ENCODE measurements around the gene NACC1. TPM values are rescaled to one million over a fixed set of nuclear protein-coding genes. Genes with fewer than 3 reads are reported as not detected.
A peak's percentile ranks its signal among the peaks of the same experiment; 100 is the strongest.

The NACC1 gene
- total and polyA plus RNA-seq, 3 experiments from 2014 or later, result 3.9 to 111 (median 89.9) TPM

GRCh38 chr19:13074378-13074777 lies 43.7 kb upstream of the NACC1 start:
- peaks cover 0 to 3% (median 0%) of the 10 kb centered on the region in 3 donors for H3K4me1 Mint-ChIP-seq
- H3K27ac ChIP-seq (ENCODE audit: low read depth, low read length), result no peak overlapping the region
- no peaks in the 10 kb centered on the region for H3K36me3 Mint-ChIP-seq
- no peak for DNase-seq
- H3K27me3 ChIP-seq (ENCODE audit: insufficient read depth, low read length, poor library complexity, severe bottlenecking), result no peaks in the 10 kb centered on the region
- peaks cover 0 to 7% of the 10 kb centered on the region in 2 donors for H3K27me3 Mint-ChIP-seq
- no peaks in the 10 kb centered on the region for H3K9me3 Mint-ChIP-seq
- no peaks in the 10 kb centered on the region for H3K9me3 ChIP-seq (ENCODE audit: low read length)
- H3K4me3 Mint-ChIP-seq, result no peak overlapping the region
- ChIA-PET CTCF (interaction anchor here (1.5 to 2.5 kb wide), 3 partner anchors 14 to 109 kb away, joined by 4 to 12 read pairs (median 8); no protein-coding TSS in a partner anchor), POLR2A (no interaction called here)
- no peak overlapping the region for H3K4me3 ChIP-seq (ENCODE audit: low read length)
- no peaks in the 10 kb centered on the region for H3K4me1 ChIP-seq (ENCODE audit: insufficient read depth, low read length)
- no peak overlapping the region for H3K27ac Mint-ChIP-seq
- H3K36me3 ChIP-seq (ENCODE audit: insufficient read depth, low read length), result no peaks in the 10 kb centered on the region

- peaks cover 0 to 5% of the 10 kb centered on the region in 2 donors for H3K27me3 Mint-ChIP-seq
- ChIA-PET POLR2A (no interaction called here), CTCF (no interaction called here)
- H3K9me3 Mint-ChIP-seq, result no peaks in the 10 kb centered on the region
- H3K4me3 ChIP-seq (ENCODE audit: low read length), result no peak overlapping the region
- no peaks in the 10 kb centered on the region for H3K36me3 ChIP-seq (ENCODE audit: insufficient read depth, low read length)
- DNase-seq, result no peak
- H3K27me3 ChIP-seq (ENCODE audit: insufficient read depth, low read length, poor library complexity, severe bottlenecking), result no peaks in the 10 kb centered on the region
- H3K27ac Mint-ChIP-seq, result no peak overlapping the region
- no peaks in the 10 kb centered on the region for H3K36me3 Mint-ChIP-seq
- H3K4me1 Mint-ChIP-seq, result peaks cover 0 to 4% (median 0%) of the 10 kb centered on the region in 3 donors
- no peak overlapping the region for H3K4me3 Mint-ChIP-seq
- no peaks in the 10 kb centered on the region for H3K9me3 ChIP-seq (ENCODE audit: low read length)
- no peaks in the 10 kb centered on the region for H3K4me1 ChIP-seq (ENCODE audit: insufficient read depth, low read length)
- no peak overlapping the region for H3K27ac ChIP-seq (ENCODE audit: low read depth, low read length)
Observed at GRCh38 chr19:13076320-13076719, 41.7 kb upstream of the NACC1 start.

DNA sequence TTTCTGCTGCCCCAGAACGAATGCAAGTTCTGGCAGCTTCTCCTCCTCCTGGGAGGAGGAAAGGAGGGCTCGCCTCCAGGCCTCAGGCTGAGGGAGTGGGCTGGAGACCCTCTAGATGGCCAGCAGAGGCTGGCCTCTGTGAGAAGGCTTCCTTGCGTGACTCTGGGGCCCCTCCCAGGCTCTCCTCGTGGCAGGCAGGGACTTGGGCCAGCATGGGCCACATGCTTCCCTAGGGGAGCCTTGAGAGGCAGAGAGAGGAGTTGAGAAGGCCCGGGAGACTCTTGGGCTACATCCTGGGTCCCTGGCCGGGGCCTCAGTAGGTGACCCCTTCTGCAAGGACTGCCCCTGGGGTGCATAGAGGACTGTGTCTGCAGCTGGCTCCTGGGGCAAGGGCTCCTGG lies 41.3 kb upstream of the NACC1 start:
- H3K4me1 Mint-ChIP-seq, result peaks cover 0 to 4% (median 0%) of the 10 kb centered on the region in 3 donors
- H3K27ac Mint-ChIP-seq, result no peak overlapping the region
- no peak for DNase-seq
- H3K9me3 Mint-ChIP-seq, result no peaks in the 10 kb centered on the region
- ChIA-PET CTCF (interaction anchor here (0.9 to 1.2 kb wide), 2 partner anchors 16 to 99 kb away, joined by 4 read pairs; no protein-coding TSS in a partner anchor), POLR2A (no interaction called here)
- no peak overlapping the region for H3K27ac ChIP-seq (ENCODE audit: low read depth, low read length)
- H3K36me3 Mint-ChIP-seq, result no peaks in the 10 kb centered on the region
- no peaks in the 10 kb centered on the region for H3K4me1 ChIP-seq (ENCODE audit: insufficient read depth, low read length)
- peaks cover 0 to 5% of the 10 kb centered on the region in 2 donors for H3K27me3 Mint-ChIP-seq
- H3K9me3 ChIP-seq (ENCODE audit: low read length), result no peaks in the 10 kb centered on the region
- no peak overlapping the region for H3K4me3 Mint-ChIP-seq
- H3K27me3 ChIP-seq (ENCODE audit: insufficient read depth, low read length, poor library complexity, severe bottlenecking), result no peaks in the 10 kb centered on the region
- H3K4me3 ChIP-seq (ENCODE audit: low read length), result no peak overlapping the region
- H3K36me3 ChIP-seq (ENCODE audit: insufficient read depth, low read length), result no peaks in the 10 kb centered on the region

- Mint-ChIP-seq H3K9me3 (no peaks in the 10 kb centered on the region), H3K27ac (no peak overlapping the region), H3K4me3 (no peak overlapping the region), H3K27me3 (peaks cover 0 to 5% of the 10 kb centered on the region in 2 donors), H3K4me1 (peaks cover 0 to 4% (median 0%) of the 10 kb centered on the region in 3 donors), H3K36me3 (no peaks in the 10 kb centered on the region)
- Histone ChIP-seq H3K36me3 (ENCODE audit: insufficient read depth, low read length) (no peaks in the 10 kb centered on the region), H3K4me3 (ENCODE audit: low read length) (no peak overlapping the region), H3K4me1 (ENCODE audit: insufficient read depth, low read length) (no peaks in the 10 kb centered on the region), H3K9me3 (ENCODE audit: low read length) (no peaks in the 10 kb centered on the region), H3K27ac (ENCODE audit: low read depth, low read length) (no peak overlapping the region), H3K27me3 (ENCODE audit: insufficient read depth, low read length, poor library complexity, severe bottlenecking) (no peaks in the 10 kb centered on the region)
- POLR2A ChIA-PET, result no interaction called here
- DNase-seq, result no peak
- CTCF ChIA-PET, result interaction anchor here (0.9 to 1.2 kb wide), 2 partner anchors 16 to 100 kb away, joined by 4 read pairs; no protein-coding TSS in a partner anchor
Observed at GRCh38 chr19:13077240-13077639, 40.8 kb upstream of the NACC1 start.

DNA sequence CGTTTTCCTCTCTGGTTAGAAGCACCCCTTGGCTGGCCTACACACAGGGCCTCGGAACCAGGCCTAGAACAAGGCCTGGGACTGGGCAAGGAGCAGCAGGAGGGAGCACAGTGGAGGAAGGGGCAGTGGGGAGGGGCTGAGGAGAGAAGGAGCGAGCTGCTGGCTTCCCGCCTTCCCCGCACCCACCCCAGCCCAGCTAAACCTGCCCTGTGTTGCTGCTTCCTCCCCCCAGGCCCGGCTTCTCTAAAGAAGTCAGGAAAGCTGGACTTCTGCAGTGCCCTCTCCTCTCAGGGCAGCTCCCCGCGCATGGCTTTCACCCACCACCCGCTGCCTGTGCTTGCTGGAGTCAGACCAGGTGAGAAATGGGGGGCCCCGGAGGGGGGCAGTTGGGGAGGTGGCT lies 39.7 kb upstream of the NACC1 start:
- no peak overlapping the region for H3K27ac ChIP-seq (ENCODE audit: low read depth, low read length)
- Mint-ChIP-seq H3K27me3 (peaks cover 0 to 3% of the 10 kb centered on the region in 2 donors), H3K27ac (no peak overlapping the region), H3K4me3 (no peak overlapping the region), H3K4me1 (peaks cover 0 to 4% (median 0%) of the 10 kb centered on the region in 3 donors), H3K9me3 (no peaks in the 10 kb centered on the region), H3K36me3 (no peaks in the 10 kb centered on the region)
- no peak overlapping the region for H3K4me3 ChIP-seq (ENCODE audit: low read length)
- no peaks in the 10 kb centered on the region for H3K36me3 ChIP-seq (ENCODE audit: insufficient read depth, low read length)
- H3K27me3 ChIP-seq (ENCODE audit: insufficient read depth, low read length, poor library complexity, severe bottlenecking), result no peaks in the 10 kb centered on the region
- ChIA-PET POLR2A (no interaction called here), CTCF (interaction anchor here (1.0 kb wide), 2 partner anchors 15 to 26 kb away, joined by 3 read pairs; no protein-coding TSS in a partner anchor)
- no peak for DNase-seq
- no peaks in the 10 kb centered on the region for H3K9me3 ChIP-seq (ENCODE audit: low read length)
- H3K4me1 ChIP-seq (ENCODE audit: insufficient read depth, low read length), result no peaks in the 10 kb centered on the region

DNA sequence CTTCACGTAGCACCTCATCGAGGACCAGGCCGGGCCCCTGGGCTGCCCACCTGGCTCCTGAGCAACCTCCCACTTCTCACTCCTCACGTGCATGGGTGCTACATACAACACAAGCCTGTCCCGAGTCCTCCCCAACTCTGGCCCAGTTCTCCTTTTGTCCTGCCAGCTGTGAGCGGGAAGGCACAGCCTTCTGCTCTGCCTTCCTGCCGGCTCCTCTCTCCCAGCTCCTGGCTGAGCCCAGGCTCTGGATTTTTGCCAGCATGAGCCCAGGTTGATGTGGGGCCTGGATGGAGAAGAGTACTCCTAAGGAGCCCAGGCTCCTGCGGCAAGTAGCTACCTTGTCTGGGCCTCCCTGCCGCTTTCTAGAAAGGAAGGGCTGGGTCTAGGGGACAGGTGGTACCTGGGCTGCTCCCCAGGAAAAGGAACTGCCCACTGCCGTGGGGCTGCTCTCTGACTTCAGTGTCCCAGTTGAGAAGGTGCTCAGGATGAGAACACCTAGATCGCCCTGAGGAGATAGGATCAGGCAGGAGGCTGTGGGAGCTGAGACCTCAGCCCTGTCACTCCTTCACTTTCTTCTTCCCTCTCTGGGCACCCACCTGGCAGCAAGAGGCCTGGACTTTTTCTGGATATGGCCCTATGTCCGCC lies 39.0 kb upstream of the NACC1 start:
- Histone ChIP-seq H3K36me3 (ENCODE audit: insufficient read depth, low read length) (no peaks in the 10 kb centered on the region), H3K27me3 (ENCODE audit: insufficient read depth, low read length, poor library complexity, severe bottlenecking) (no peaks in the 10 kb centered on the region), H3K9me3 (ENCODE audit: low read length) (no peaks in the 10 kb centered on the region), H3K27ac (ENCODE audit: low read depth, low read length) (no peak overlapping the region), H3K4me1 (ENCODE audit: insufficient read depth, low read length) (no peaks in the 10 kb centered on the region), H3K4me3 (ENCODE audit: low read length) (no peak overlapping the region)
- Mint-ChIP-seq H3K27ac (peak overlapping the region in 1 of 8 donors; percentile 14), H3K4me1 (peaks cover 0 to 4% (median 0%) of the 10 kb centered on the region in 3 donors), H3K4me3 (no peak overlapping the region), H3K27me3 (peaks cover 0 to 3% of the 10 kb centered on the region in 2 donors), H3K36me3 (no peaks in the 10 kb centered on the region), H3K9me3 (no peaks in the 10 kb centered on the region)
- DNase-seq, result no peak
- POLR2A ChIA-PET, result no interaction called here
- CTCF ChIA-PET, result interaction anchor here (1.0 to 1.6 kb wide), 3 partner anchors 15 to 25 kb away, joined by 3 to 5 read pairs (median 3); no protein-coding TSS in a partner anchor

GRCh38 chr19:13079542-13079986 lies 38.5 kb upstream of the NACC1 start:
- peaks cover 0 to 4% (median 0%) of the 10 kb centered on the region in 3 donors for H3K4me1 Mint-ChIP-seq
- H3K4me3 ChIP-seq (ENCODE audit: low read length), result no peak overlapping the region
- no peaks in the 10 kb centered on the region for H3K27me3 ChIP-seq (ENCODE audit: insufficient read depth, low read length, poor library complexity, severe bottlenecking)
- no peaks in the 10 kb centered on the region for H3K36me3 Mint-ChIP-seq
- ChIA-PET POLR2A (no interaction called here), CTCF (interaction anchor here (1.0 to 1.6 kb wide), 3 partner anchors 14 to 25 kb away, joined by 3 to 5 read pairs (median 3); no protein-coding TSS in a partner anchor)
- no peak overlapping the region for H3K27ac Mint-ChIP-seq
- no peak for DNase-seq
- no peaks in the 10 kb centered on the region for H3K9me3 Mint-ChIP-seq
- no peak overlapping the region for H3K4me3 Mint-ChIP-seq
- no peaks in the 10 kb centered on the region for H3K4me1 ChIP-seq (ENCODE audit: insufficient read depth, low read length)
- H3K27me3 Mint-ChIP-seq, result peaks cover 0 to 3% of the 10 kb centered on the region in 2 donors
- no peaks in the 10 kb centered on the region for H3K9me3 ChIP-seq (ENCODE audit: low read length)
- no peak overlapping the region for H3K27ac ChIP-seq (ENCODE audit: low read depth, low read length)
- no peaks in the 10 kb centered on the region for H3K36me3 ChIP-seq (ENCODE audit: insufficient read depth, low read length)

GRCh38 chr19:13082192-13083007 lies 35.7 kb upstream of the NACC1 start:
- CTCF ChIA-PET, result interaction anchor here (1.2 to 2.1 kb wide), 3 partner anchors 12 to 117 kb away, joined by 3 to 8 read pairs (median 5); no protein-coding TSS in a partner anchor
- no peak overlapping the region for H3K4me3 Mint-ChIP-seq
- H3K36me3 Mint-ChIP-seq, result no peaks in the 10 kb centered on the region
- H3K4me1 ChIP-seq (ENCODE audit: insufficient read depth, low read length), result no peaks in the 10 kb centered on the region
- no peak overlapping the region for H3K4me3 ChIP-seq (ENCODE audit: low read length)
- no peaks in the 10 kb centered on the region for H3K36me3 ChIP-seq (ENCODE audit: insufficient read depth, low read length)
- H3K27me3 Mint-ChIP-seq, result peaks cover 0 to 2% of the 10 kb centered on the region in 2 donors
- H3K9me3 Mint-ChIP-seq, result no peaks in the 10 kb centered on the region
- POLR2A ChIA-PET, result no interaction called here
- no peak overlapping the region for H3K27ac ChIP-seq (ENCODE audit: low read depth, low read length)
- no peaks in the 10 kb centered on the region for H3K27me3 ChIP-seq (ENCODE audit: insufficient read depth, low read length, poor library complexity, severe bottlenecking)
- peaks cover 0 to 4% (median 0%) of the 10 kb centered on the region in 3 donors for H3K4me1 Mint-ChIP-seq
- H3K27ac Mint-ChIP-seq, result no peak overlapping the region
- no peak for DNase-seq
- no peaks in the 10 kb centered on the region for H3K9me3 ChIP-seq (ENCODE audit: low read length)
